ENCODE data around the gene PIK3R2. TPM values are rescaled to one million over a fixed set of nuclear protein-coding genes. Genes with fewer than 3 reads are reported as not detected.

The PIK3R2 gene
- total and polyA plus RNA-seq, 2 of the 8 experiments (the other 6 are each of a cell fraction or from before 2014, with no cell fraction given), result 21.7 to 57.1 TPM

DNA sequence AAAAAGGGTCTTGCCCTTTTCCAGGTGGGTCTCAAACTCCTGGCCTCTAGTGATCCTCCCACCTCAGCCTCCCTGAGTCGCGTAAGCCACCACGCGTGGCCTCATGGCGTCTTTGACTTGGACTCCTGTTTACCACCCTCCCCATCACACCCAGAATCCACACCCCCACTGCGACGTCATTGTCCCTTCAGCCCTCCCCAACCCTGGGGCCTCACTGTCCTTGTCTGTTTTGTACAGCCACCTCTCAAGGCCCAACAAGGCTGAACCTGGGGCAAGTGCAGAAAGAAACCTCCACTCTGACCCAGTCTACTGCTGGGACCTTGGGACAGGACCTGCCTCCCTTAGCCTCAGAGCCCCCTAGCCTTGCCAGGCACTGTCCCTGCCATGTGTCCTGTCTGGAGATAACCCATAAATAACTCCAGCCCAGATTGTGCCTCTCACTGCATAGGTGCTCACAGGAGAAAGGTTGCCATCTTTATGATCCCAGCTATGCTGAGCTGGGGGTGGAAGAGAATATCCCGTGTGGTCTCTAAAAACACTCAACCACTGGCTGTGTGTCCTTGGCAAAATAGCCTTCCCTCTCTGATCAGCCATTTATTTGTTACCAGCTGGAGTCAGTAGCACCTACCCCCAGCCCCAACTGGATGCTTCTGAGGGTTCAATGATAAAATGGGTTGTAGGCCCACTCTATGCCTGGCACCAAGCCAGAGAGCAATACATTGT, 18.8 kb downstream of the PIK3R2 start:
- no peak overlapping the region for H2BK15ac ChIP-seq (ENCODE audit: low read length)
- H4K20me1 ChIP-seq (replicated peaks in 1 of 2; ENCODE audit: control insufficient read depth in 1 of 2, insufficient read depth in 2 of 2, low read length in 2 of 2), result no peaks in the 10 kb centered on the region
- H3K4me3 ChIP-seq (ENCODE audit: extremely low read depth in 1 of 4, insufficient read depth in 2 of 4, low read depth in 3 of 4, low read length in 4 of 4), result no peak overlapping the region
- H3K9me3 ChIP-seq (ENCODE audit: insufficient read depth in 2 of 2, low read depth in 1 of 2, low read length in 1 of 2), result no peaks in the 10 kb centered on the region
- H2AFZ ChIP-seq (ENCODE audit: low read length), result no peak overlapping the region
- DNase-seq (ENCODE audit: low read depth in 1 of 2, low spot score in 2 of 2), result no peak
- H3K27me3 ChIP-seq (replicated peaks in 1 of 4; ENCODE audit: control insufficient read depth in 3 of 4, extremely low read depth in 1 of 4, insufficient read depth in 3 of 4, low read length in 3 of 4), result peaks cover 0 to 17% (median 7%) of the 10 kb centered on the region in 4 experiments; a peak in 5 of 7 replicates
- no peak overlapping the region for H3K14ac ChIP-seq (ENCODE audit: insufficient read length)
- H3K23ac ChIP-seq (ENCODE audit: insufficient read length), result no peak overlapping the region
- no peak overlapping the region for H3K27ac ChIP-seq (ENCODE audit: low read depth, low read length)
- H3K4ac ChIP-seq (replicated peaks; ENCODE audit: insufficient read length, low read depth, low read length), result no peak overlapping the region
- no peak overlapping the region for H3K18ac ChIP-seq (ENCODE audit: extremely low read depth, low read length)
- H3K9ac ChIP-seq (replicated peaks in 1 of 4; ENCODE audit: extremely low read depth in 1 of 4, low read depth in 3 of 4, low read length in 3 of 4), result no peak overlapping the region
- FAIRE-seq, result no peak
- no peak overlapping the region for H2BK20ac ChIP-seq (ENCODE audit: low read length)
- no peak overlapping the region for H4K5ac ChIP-seq (ENCODE audit: insufficient read length, low read depth, low read length)
- H2BK12ac ChIP-seq (ENCODE audit: low read depth, low read length), result no peak overlapping the region
- H3K23me2 ChIP-seq (ENCODE audit: low read depth, low read length), result peaks cover 6% of the 10 kb centered on the region; the same call in 1 of the 2 replicates
- no peak overlapping the region for H2BK120ac ChIP-seq (replicated peaks; ENCODE audit: low read depth, low read length)
- no peak overlapping the region for H2BK5ac ChIP-seq (ENCODE audit: low read depth, low read length)
- no peak overlapping the region for H4K8ac ChIP-seq (ENCODE audit: extremely low read depth, insufficient read depth, low read length)
- peaks cover 0 to 5% (median 2%) of the 10 kb centered on the region in 4 experiments; a peak in 2 of 7 replicates for H3K4me1 ChIP-seq (replicated peaks in 1 of 4; ENCODE audit: control insufficient read depth in 3 of 4, insufficient read depth in 4 of 4, low read length in 3 of 4)
- no peaks in the 10 kb centered on the region for H3K79me2 ChIP-seq (ENCODE audit: control insufficient read depth in 1 of 2, insufficient read depth in 2 of 2, low read length in 2 of 2)
- H3K4me2 ChIP-seq (ENCODE audit: insufficient read depth in 1 of 2, low read depth in 2 of 2, low read length in 2 of 2), result no peak overlapping the region
- no peak overlapping the region for H4K91ac ChIP-seq (replicated peaks; ENCODE audit: insufficient read length, low read length)
- 90% methylated on average over 8 of the region's 8 CpGs; no CpG with 5 or more reads in 1 of the 2 experiments for WGBS, 2 experiments (ENCODE audit: extremely low coverage in 1 of 2, insufficient coverage in 1 of 2, insufficient read length in 1 of 2, insufficient replicate concordance in 2 of 2, low coverage in 1 of 2, low lambda C conversion rate in 2 of 2, missing lambda C conversion rate in 1 of 2)
- H3K56ac ChIP-seq (replicated peaks; ENCODE audit: insufficient read length, low read depth, low read length), result no peak overlapping the region
- ChIA-PET POLR2A (ENCODE audit: partially characterized antibody) (interaction anchor here (1.0 to 1.8 kb wide), 5 partner anchors 10 to 110 kb away, joined by 3 to 7 read pairs (median 5); partner anchors contain the start of gene JUND), CTCF (ENCODE audit: partially characterized antibody) (interaction anchor here (0.7 to 2.0 kb wide), 7 partner anchors 8 to 1076 kb away, joined by 3 to 10 read pairs (median 4); no protein-coding TSS in a partner anchor)
- H3K79me1 ChIP-seq (ENCODE audit: low read depth, low read length), result no peaks in the 10 kb centered on the region
- peaks cover 4 to 17% (median 7%) of the 10 kb centered on the region in 4 experiments; a peak in 6 of 8 replicates for H3K36me3 ChIP-seq (ENCODE audit: control insufficient read depth in 2 of 4, insufficient read depth in 4 of 4, low read length in 3 of 4)
- H2AK5ac ChIP-seq (ENCODE audit: low read depth, low read length), result 0 out of 2 replicates have a peak overlapping the region, but pooled peaks have one; percentile 41
- TF ChIP-seq CREB1 (IDR thresholded peaks at IDR 0.05) (no peak), ATF3 (IDR thresholded peaks at IDR 0.05; ENCODE audit: insufficient read depth, low read depth, low read length) (no peak), SIX5 (IDR thresholded peaks at IDR 0.05; ENCODE audit: low read depth, low read length) (no peak), NRF1 (IDR thresholded peaks at IDR 0.05; ENCODE audit: low read depth, low read length) (no peak), HDAC2 (IDR thresholded peaks at IDR 0.05; ENCODE audit: borderline replicate concordance in 1 of 2, low read depth in 2 of 2, low read length in 2 of 2) (no peak), CBX5 (IDR thresholded peaks at IDR 0.05; ENCODE audit: low read depth, low read length) (no peak), SRF (IDR thresholded peaks at IDR 0.05; ENCODE audit: low read depth, low read length) (no peak), CTBP2 (IDR thresholded peaks at IDR 0.05; ENCODE audit: borderline replicate concordance, insufficient read depth, insufficient read length, low read length) (no peak), KDM4A (IDR thresholded peaks at IDR 0.05; ENCODE audit: low read depth, low read length, severe bottlenecking) (no peak), TBP (IDR thresholded peaks at IDR 0.05; ENCODE audit: low read depth, low read length) (no peak), BRCA1 (IDR thresholded peaks at IDR 0.05; ENCODE audit: low read depth, low read length) (no peak), MAFK (IDR thresholded peaks at IDR 0.05; ENCODE audit: low read depth, low read length) (no peak)
